Breast epithelium (tissue), 4 donors: Measurements from ENCODE around the gene NPHP4. TPM values are rescaled to one million over a fixed set of nuclear protein-coding genes. Genes with fewer than 3 reads are reported as not detected.

Experiments used
- DNase-seq, 2 donors: peaks; one replicate each; pipeline ENCODE4 v3.0.0-alpha.2; 2019; ENCODE audit warnings: low spot score in 2 of 2
- H3K27ac ChIP-seq, 2 donors: fragments of 200-600 bp; sonication (generic) in 1 of 2; one replicate each; pipeline ENCODE4 v1.5.1; 2016 to 2019; ENCODE audit warnings: mild to moderate bottlenecking in 1 of 2
- H3K27me3 ChIP-seq, 2 donors: fragments of 200-600 bp; sonication (generic) in 1 of 2; one replicate each; pipeline versions ENCODE4 v1.5.1 to v1.6.0; 2017 to 2019; ENCODE audit warnings: control low read depth in 1 of 2, mild to moderate bottlenecking in 1 of 2
- H3K36me3 ChIP-seq: fragments of 200-600 bp; one replicate; pipeline ENCODE4 v1.5.1; 2019
- H3K4me1 ChIP-seq, 2 donors: fragments of 200-600 bp; sonication (generic); one replicate each; pipeline ENCODE4 v1.5.1; 2016 to 2019; ENCODE audit warnings: control low read depth in 1 of 2
- H3K4me3 ChIP-seq, 3 donors: fragments of 200-600 bp; sonication (generic); 1 replicate in 2 of 3; 2 replicates in 1 of 3; pipeline ENCODE4 v1.5.1; 2016 to 2019; ENCODE audit warnings: mild to moderate bottlenecking in 3 of 3, moderate library complexity in 2 of 3
- H3K9me3 ChIP-seq, 2 donors: fragments of 200-600 bp; sonication (generic) in 1 of 2; one replicate each; pipeline ENCODE4 v1.5.1; 2016 to 2019; ENCODE audit warnings: control low read depth in 1 of 2
- CTCF ChIP-seq, 3 donors: fragments of 450-650 bp; IDR thresholded peaks; one replicate each; pipeline ENCODE4 v1.5.1; 2016 to 2017; ENCODE audit warnings: antibody characterized with exemption in 3 of 3, mild to moderate bottlenecking in 3 of 3, moderate library complexity in 3 of 3
- POLR2A ChIP-seq: fragments of 450-650 bp; IDR thresholded peaks from one replicate; pipeline ENCODE4 v1.6.1; 2016; ENCODE audit warnings: antibody characterized with exemption, mild to moderate bottlenecking, moderate library complexity
- POLR2AphosphoS5 ChIP-seq, 3 donors: sonication (generic); formaldehyde crosslinking; IDR thresholded peaks; one replicate each; pipeline ENCODE4 v1.6.1; 2017; ENCODE audit warnings: antibody characterized with exemption in 3 of 3
- intact Hi-C: fragments of 100-400 bp; cut with DNase I; formaldehyde crosslinking; loops from one replicate; pipeline ENCODE4 v1.15.1; 2023; ENCODE audit warnings: low total_unique reads
- total RNA-seq, 3 donors: library from RNA; depleted of rRNA; stranded (reverse); fragments of >200 nt; gene quantifications; one replicate each; pipeline ENCODE4 v1.1.0, GENCODE V29; 2016

NPHP4 gene
- total RNA-seq, 3 donors from 2014 or later: 7.0 to 18.7 (median 18.1) TPM

GRCh38 chr1:5908461-5909375 is 83.5 kb downstream of the NPHP4 start:
- intact Hi-C loops: no loop called here
- TF ChIP-seq POLR2A (no peak), CTCF (IDR thresholded peaks at IDR 0.05) (no peak), POLR2AphosphoS5 (IDR thresholded peaks at IDR 0.05) (no peak)
- Histone ChIP-seq H3K36me3 (no peaks in the 10 kb centered on the region), H3K4me3 (no peak overlapping the region), H3K27me3 (no peaks in the 10 kb centered on the region), H3K27ac (no peak overlapping the region), H3K4me1 (no peaks in the 10 kb centered on the region), H3K9me3 (no peaks in the 10 kb centered on the region)
- peak in 1 of 2 donors; percentile 31 for DNase-seq

DNA sequence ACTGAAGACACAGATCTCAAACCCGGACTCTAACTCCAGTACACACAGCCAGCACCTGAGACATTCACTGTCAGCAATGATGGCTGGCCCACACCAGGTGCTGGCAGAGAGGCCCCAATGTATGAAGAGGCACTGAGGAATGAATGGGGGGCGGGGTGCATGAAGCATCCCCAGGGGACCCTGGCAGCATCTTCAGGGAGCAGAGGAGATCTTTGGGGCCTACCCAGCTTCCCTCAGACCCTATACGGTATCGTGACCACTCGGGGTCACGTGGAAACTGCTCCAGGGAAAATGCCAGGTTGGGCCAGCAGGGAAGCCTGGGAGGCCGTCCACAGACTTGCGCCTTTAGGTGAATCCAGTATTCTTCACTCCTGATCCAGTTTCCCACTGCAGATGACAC is 84.3 kb downstream of the NPHP4 start:
- DNase-seq: no peak

DNA sequence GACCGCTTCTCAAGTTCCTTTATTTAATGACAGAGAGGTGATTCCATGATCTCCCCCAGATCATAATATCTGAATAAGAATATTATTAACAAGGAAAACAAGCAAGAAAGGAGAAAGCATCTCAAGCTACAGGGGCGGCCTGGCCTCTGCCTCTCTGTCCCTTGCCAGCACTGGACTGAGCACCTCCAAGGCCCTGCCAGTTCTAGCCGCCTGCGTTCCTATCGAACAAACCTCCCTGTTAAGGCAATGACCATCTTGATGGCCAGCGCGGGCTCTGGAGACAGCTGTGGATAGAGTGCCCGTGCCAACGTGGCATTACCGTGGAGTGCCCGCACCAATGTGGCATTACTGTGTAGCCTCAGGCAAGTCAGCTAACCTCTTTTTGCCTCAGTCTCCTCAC is 84.8 kb downstream of the NPHP4 start:
- TF ChIP-seq POLR2A (no peak), CTCF (IDR thresholded peaks at IDR 0.05) (no peak), POLR2AphosphoS5 (IDR thresholded peaks at IDR 0.05) (no peak)
- no peaks in the 10 kb centered on the region for H3K36me3 ChIP-seq
- H3K4me1 ChIP-seq: no peaks in the 10 kb centered on the region
- H3K4me3 ChIP-seq: no peak overlapping the region
- intact Hi-C loops: no loop called here
- no peak for DNase-seq
- no peak overlapping the region for H3K27ac ChIP-seq
- no peaks in the 10 kb centered on the region for H3K9me3 ChIP-seq
- no peaks in the 10 kb centered on the region for H3K27me3 ChIP-seq

More for the DNA sequence above, 84.3 kb downstream of the NPHP4 start:
- no peaks in the 10 kb centered on the region for H3K4me1 ChIP-seq
- no peak for TF ChIP-seq POLR2A
- H3K36me3 ChIP-seq: no peaks in the 10 kb centered on the region
- no peaks in the 10 kb centered on the region for H3K27me3 ChIP-seq
- no peaks in the 10 kb centered on the region for H3K9me3 ChIP-seq
- no peak overlapping the region for H3K27ac ChIP-seq
- H3K4me3 ChIP-seq: no peak overlapping the region
- intact Hi-C loops: no loop called here

DNA sequence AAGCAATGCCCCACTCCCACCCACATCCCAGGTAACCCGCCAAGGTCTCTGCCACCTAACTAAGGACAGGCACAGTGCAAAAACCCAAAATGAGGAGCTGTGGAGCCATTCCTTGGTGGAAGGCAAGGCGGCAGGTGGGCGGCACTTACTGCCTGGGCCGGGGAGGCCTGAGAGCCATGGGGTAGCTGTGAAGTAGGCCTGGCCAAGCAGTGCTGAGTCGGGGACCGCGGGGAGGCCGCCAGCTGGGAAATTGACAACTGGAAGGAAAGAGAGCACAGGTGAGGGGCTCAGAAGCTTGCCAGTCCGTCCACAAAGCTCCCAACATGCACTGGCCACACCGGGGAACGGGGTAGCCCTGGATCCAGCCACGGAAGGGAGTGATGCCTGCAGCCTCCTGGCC is 85.3 kb downstream of the NPHP4 start:
- Histone ChIP-seq H3K4me1 (no peaks in the 10 kb centered on the region), H3K36me3 (no peaks in the 10 kb centered on the region), H3K9me3 (no peaks in the 10 kb centered on the region), H3K27me3 (no peaks in the 10 kb centered on the region), H3K4me3 (no peak overlapping the region), H3K27ac (no peak overlapping the region)
- DNase-seq: no peak
- intact Hi-C loops: no loop called here
- TF ChIP-seq POLR2AphosphoS5 (IDR thresholded peaks at IDR 0.05) (no peak), POLR2A (no peak), CTCF (IDR thresholded peaks at IDR 0.05) (no peak)

DNA sequence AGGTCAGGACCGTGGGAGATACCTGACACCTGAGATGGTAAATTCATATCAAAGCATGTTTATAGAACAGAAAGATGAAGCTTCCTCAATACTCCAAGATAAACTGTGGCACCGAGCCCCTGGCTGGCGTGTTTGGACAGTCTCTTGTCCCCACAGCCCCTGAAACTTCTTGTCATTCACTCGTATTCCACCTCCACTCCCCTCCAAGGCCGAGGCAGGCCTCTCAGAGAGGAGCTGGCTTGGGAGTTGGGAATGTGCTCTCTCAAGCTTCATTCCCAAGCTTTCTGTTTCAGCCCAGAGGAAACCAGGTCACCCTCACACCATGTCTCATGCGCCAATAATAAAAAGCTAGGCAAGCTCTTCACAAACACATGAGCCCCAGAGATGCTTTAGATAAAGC is 86.1 kb downstream of the NPHP4 start:
- no peaks in the 10 kb centered on the region for H3K9me3 ChIP-seq
- no peaks in the 10 kb centered on the region for H3K36me3 ChIP-seq
- no peak for DNase-seq
- no peak overlapping the region for H3K4me3 ChIP-seq
- intact Hi-C loops: no loop called here
- no peak overlapping the region for H3K27ac ChIP-seq
- H3K27me3 ChIP-seq: no peaks in the 10 kb centered on the region
- TF ChIP-seq POLR2AphosphoS5 (IDR thresholded peaks at IDR 0.05) (no peak), POLR2A (no peak), CTCF (IDR thresholded peaks at IDR 0.05) (no peak)
- H3K4me1 ChIP-seq: no peaks in the 10 kb centered on the region
